Body of pancreas (tissue), 4 donors: Measurements from ENCODE around the gene CLIP1. TPM values are rescaled to one million over a fixed set of nuclear protein-coding genes. Genes with fewer than 3 reads are reported as not detected.
"Not testable (repeated sequence)": the region's sequence is repeated elsewhere in the genome, so short reads cannot be mapped to it uniquely, and the experiment has no call there.

Experiments
- ATAC-seq: fragments of 150-250 bp; one replicate; pipeline ENCODE4 v1.9.1; 2016
- DNase-seq, 4 donors: peaks; one replicate each; pipeline ENCODE4 v3.0.0-alpha.2; 2019
- H3K27ac ChIP-seq, 4 donors: fragments of 200-600 bp; sonication (generic); 1 replicate in 3 of 4; 2 replicates in 1 of 4; pipeline versions ENCODE4 v1.5.1 to v1.6.1; 2016 to 2019; ENCODE audit warnings: mild to moderate bottlenecking in 1 of 4, mixed read lengths in 1 of 4, moderate library complexity in 1 of 4
- H3K27me3 ChIP-seq, 2 donors: fragments of 200-600 bp; sonication (generic); one replicate each; pipeline ENCODE4 v1.6.0; 2016; ENCODE audit warnings: mild to moderate bottlenecking in 1 of 2
- H3K36me3 ChIP-seq, 2 donors: fragments of 200-600 bp; sonication (generic); replicated peaks in 1 of 2; 2 replicates each; pipeline ENCODE4 v1.5.1; 2016; ENCODE audit warnings: low read depth in 2 of 2; ENCODE audit not compliant: insufficient read depth in 1 of 2
- H3K4me1 ChIP-seq: fragments of 200-600 bp; sonication (generic); one replicate; pipeline ENCODE4 v1.6.0; 2016
- H3K4me3 ChIP-seq, 2 donors: fragments of 200-600 bp; sonication (generic); 1 replicate in 1 of 2; 2 replicates in 1 of 2; pipeline ENCODE4 v1.5.1; 2016 to 2019
- H3K9me3 ChIP-seq, 3 donors: fragments of 200-600 bp; sonication (generic); 1 replicate in 2 of 3; 2 replicates in 1 of 3; pipeline ENCODE4 v1.5.1; 2016
- CTCF ChIP-seq, 7 experiments: fragments of 450-650 bp in 4 of 7; fragments of 200-600 bp in 3 of 7; sonication (generic) in 3 of 7; IDR thresholded peaks; one replicate each; pipeline ENCODE4 v1.5.1; 2016 to 2019; ENCODE audit warnings: antibody characterized with exemption in 7 of 7
- POLR2A ChIP-seq, 3 donors: fragments of 450-650 bp; IDR thresholded peaks; one replicate each; pipeline ENCODE4 v1.6.1; 2016; ENCODE audit warnings: antibody characterized with exemption in 3 of 3, mild to moderate bottlenecking in 2 of 3
- WGBS, 2 donors: methylation state at CpG; one replicate each; pipeline ENCODE4 v1.1.5; 2017; 5-methylcytosine and 5-hydroxymethylcytosine counted together
- intact Hi-C: fragments of 100-400 bp; cut with DNase I; formaldehyde crosslinking; loops from one replicate; pipeline ENCODE4 v1.15.1; 2023
- total RNA-seq, 2 donors: library from RNA; depleted of rRNA; stranded (reverse); fragments of >200 nt; gene quantifications; one replicate each; pipeline ENCODE4 v1.1.0, GENCODE V29; 2016

Gene CLIP1
- total RNA-seq, 2 donors from 2014 or later: 41.2 to 89.0 TPM

- Histone ChIP-seq H3K4me1 (peaks cover 7% of the 10 kb centered on the region), H3K36me3 (peaks cover 0 to 5% of the 10 kb centered on the region in 2 donors), H3K4me3 (no peak overlapping the region), H3K9me3 (no peaks in the 10 kb centered on the region), H3K27ac (no peak overlapping the region), H3K27me3 (no peaks in the 10 kb centered on the region)
- 62 to 69% methylated on average over 8 of the region's 8 CpGs for WGBS, 2 donors
- no peak for ATAC-seq
- no peak for DNase-seq
- intact Hi-C loops: no loop called here
- TF ChIP-seq CTCF (IDR thresholded peaks at IDR 0.05): no peak
Observed at GRCh38 chr12:122371475-122372045, 50.9 kb downstream of the CLIP1 start.

- no peak for ATAC-seq
- peaks cover 0 to 2% of the 10 kb centered on the region in 2 donors for H3K36me3 ChIP-seq
- H3K27ac ChIP-seq: peak overlapping the region in 3 of 4 donors; percentile 21 to 40 (median 39)
- H3K27me3 ChIP-seq: no peaks in the 10 kb centered on the region
- no peak overlapping the region for H3K4me3 ChIP-seq
- intact Hi-C loops: no loop called here
- H3K4me1 ChIP-seq: peaks cover 7% of the 10 kb centered on the region
- peak in 3 of 4 donors; percentile 7 to 31 (median 19) for DNase-seq
- TF ChIP-seq CTCF (IDR thresholded peaks at IDR 0.05): no peak
- TF ChIP-seq POLR2A (IDR thresholded peaks at IDR 0.05): no peak
- 63 to 70% methylated on average over 10 of the region's 10 CpGs for WGBS, 2 donors
- H3K9me3 ChIP-seq: no peaks in the 10 kb centered on the region
Observed at GRCh38 chr12:122368361-122369073, 54.0 kb downstream of the CLIP1 start.

- H3K36me3 ChIP-seq, H3K4me3 ChIP-seq, DNase-seq, H3K9me3 ChIP-seq, intact Hi-C loops, H3K4me1 ChIP-seq, ATAC-seq, H3K27me3 ChIP-seq: not testable (repeated sequence)
- peak overlapping the region in 1 of 4 donors; percentile 40 for H3K27ac ChIP-seq
Observed at GRCh38 chr12:122367632-122368031, 54.8 kb downstream of the CLIP1 start.

GRCh38 chr12:122366685-122367475 lies 55.6 kb downstream of the CLIP1 start:
- ATAC-seq: peak; percentile 27

GRCh38 chr12:122365226-122365625 lies 57.2 kb downstream of the CLIP1 start:
- peaks cover 0 to 11% of the 10 kb centered on the region in 2 donors for H3K36me3 ChIP-seq
- H3K4me3 ChIP-seq, H3K9me3 ChIP-seq, H3K4me1 ChIP-seq, DNase-seq, H3K27ac ChIP-seq, intact Hi-C loops, H3K27me3 ChIP-seq, ATAC-seq: not testable (repeated sequence)
- 45 to 50% methylated on average over 5 of the region's 5 CpGs for WGBS, 2 donors

More at GRCh38 chr12:122366685-122367475, 55.6 kb downstream of the CLIP1 start:
- peaks cover 0 to 5% of the 10 kb centered on the region in 2 donors for H3K36me3 ChIP-seq
- peaks cover 7% of the 10 kb centered on the region for H3K4me1 ChIP-seq
- DNase-seq: peak in 1 of 4 donors; percentile 22
- no peaks in the 10 kb centered on the region for H3K9me3 ChIP-seq
- 64 to 83% methylated on average over 3 of the region's 3 CpGs for WGBS, 2 donors
- TF ChIP-seq CTCF (IDR thresholded peaks at IDR 0.05) (no peak), POLR2A (IDR thresholded peaks at IDR 0.05) (no peak)
- no peaks in the 10 kb centered on the region for H3K27me3 ChIP-seq
- H3K4me3 ChIP-seq: no peak overlapping the region
- intact Hi-C loops: no loop called here
- H3K27ac ChIP-seq: no peak overlapping the region
